GM19043 (cell line): Measurements from ENCODE around the gene RAP1GAP.

ENCODE experiments used
- ATAC-seq: cut with Tn5 transposase; IDR thresholded peaks from one replicate; pipeline ENCODE4 v1.9.1; 2021; ENCODE audit warnings: low read depth; ENCODE audit not compliant: unreplicated experiment

Gene RAP1GAP

GRCh38 chr1:21669258-21670058 lies at the start of gene RAP1GAP:
TSS of gene RAP1GAP (minus strand) at chr1:21669357. CDS start at chr1:21620032, 49,325 bp downstream.
- no peak for ATAC-seq

DNA sequence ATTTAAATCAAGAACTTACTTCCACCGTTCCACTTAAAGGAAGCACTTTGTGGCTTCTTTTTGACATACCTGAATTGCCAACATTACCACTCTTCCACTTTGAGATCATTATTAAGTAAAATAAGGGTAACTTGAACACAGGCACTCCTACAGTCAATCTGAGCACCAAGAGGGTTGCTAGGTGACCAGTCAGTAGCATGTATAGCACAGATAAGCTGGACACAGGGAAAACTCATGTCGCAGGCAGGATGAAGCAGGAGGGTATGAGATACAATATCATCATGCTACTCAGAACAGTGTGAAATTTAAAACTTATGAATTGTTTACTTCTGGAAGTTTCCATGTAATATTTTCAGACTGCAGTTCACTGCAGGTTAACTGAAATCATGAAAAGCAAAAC lies 47.0 kb upstream of the RAP1GAP start:
- no peak for ATAC-seq

GRCh38 chr1:21707891-21708290 lies 38.7 kb upstream of the RAP1GAP start:
- no peak for ATAC-seq

- no peak for ATAC-seq
Measured at GRCh38 chr1:21707086-21707840, 38.1 kb upstream of the RAP1GAP start.

GRCh38 chr1:21706151-21706835 lies 37.1 kb upstream of the RAP1GAP start:
- no peak for ATAC-seq

GRCh38 chr1:21705303-21705980 lies 36.3 kb upstream of the RAP1GAP start:
- no peak for ATAC-seq

DNA sequence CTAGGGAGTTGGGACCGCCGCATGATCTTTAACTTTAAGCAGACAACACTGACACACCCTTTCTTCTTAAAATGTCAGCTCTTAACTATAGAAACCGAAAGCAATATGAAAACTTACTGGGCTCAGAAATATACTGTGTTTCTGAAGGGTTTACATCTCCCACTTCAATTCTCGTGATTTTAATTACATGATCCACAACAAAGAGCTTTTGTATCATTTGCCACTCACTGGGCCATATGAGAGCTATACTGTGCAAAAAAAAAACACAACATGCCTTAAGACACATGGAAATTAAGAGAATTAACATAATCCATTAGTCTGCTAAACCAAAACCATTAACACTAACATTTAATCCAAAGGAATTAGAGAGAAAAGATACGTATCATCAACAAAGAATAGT lies 35.0 kb upstream of the RAP1GAP start:
- ATAC-seq: no peak

- ATAC-seq: no peak
Measured at GRCh38 chr1:21703318-21703963, 34.3 kb upstream of the RAP1GAP start.

DNA sequence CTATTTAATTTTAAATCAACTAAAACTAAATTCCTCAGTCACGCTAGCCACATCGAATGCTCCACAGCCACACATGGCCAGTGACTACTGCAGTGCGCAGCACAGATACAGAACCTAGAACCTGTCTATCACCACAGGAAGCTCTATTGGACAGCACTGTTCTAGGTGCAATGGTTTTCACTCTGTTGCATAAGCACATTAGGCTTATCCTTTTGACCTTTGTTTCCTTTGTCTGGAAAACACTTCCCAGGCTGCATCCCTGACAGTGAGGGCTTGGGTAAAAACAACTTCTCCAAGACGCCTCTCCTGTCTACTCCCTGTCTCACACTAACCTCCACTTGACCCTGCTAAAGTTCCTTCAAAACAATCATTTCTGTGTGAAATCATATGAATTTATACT lies 33.6 kb upstream of the RAP1GAP start:
- ATAC-seq: no peak

GRCh38 chr1:21701401-21701800 lies 32.2 kb upstream of the RAP1GAP start:
- no peak for ATAC-seq

- no peak for ATAC-seq
Measured at GRCh38 chr1:21700094-21700493, 30.9 kb upstream of the RAP1GAP start.

DNA sequence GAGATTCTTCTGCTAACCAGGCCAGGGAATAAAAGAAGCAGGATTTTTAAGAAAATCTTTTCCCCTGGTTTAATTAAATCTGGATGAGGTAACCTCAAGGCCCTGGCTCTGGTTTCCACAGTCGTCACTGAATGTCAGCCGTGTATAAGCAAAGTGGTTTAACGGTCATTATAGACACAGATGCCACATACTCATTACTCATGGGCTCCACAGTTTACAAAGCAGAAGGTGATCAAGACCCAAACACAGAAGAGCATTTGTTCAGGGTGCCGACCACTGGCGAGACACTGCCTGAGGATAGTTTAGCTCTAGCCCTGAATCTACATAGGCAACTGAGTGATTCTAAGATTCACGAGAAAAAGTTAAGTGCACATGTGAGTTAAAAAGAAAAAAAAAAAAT lies 27.8 kb upstream of the RAP1GAP start:
- no peak for ATAC-seq

DNA sequence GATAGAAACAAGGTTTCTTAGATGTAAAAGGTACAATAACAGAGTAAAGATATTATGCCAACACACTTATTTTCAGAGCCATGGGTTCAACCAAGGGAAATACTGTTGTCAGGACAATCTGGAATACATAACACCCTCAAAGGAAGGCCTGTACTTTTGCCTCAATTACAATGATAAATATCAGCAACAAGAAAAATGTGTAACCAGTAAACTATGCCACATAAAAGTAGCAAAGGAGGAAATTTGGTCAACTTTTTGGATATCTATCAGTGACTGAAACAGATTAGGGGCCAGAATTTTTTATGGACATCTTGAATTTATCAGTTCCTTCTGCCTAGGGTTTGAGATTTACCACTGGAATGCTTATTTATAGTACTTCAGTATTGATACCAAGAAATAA lies 24.6 kb upstream of the RAP1GAP start:
- no peak for ATAC-seq

DNA sequence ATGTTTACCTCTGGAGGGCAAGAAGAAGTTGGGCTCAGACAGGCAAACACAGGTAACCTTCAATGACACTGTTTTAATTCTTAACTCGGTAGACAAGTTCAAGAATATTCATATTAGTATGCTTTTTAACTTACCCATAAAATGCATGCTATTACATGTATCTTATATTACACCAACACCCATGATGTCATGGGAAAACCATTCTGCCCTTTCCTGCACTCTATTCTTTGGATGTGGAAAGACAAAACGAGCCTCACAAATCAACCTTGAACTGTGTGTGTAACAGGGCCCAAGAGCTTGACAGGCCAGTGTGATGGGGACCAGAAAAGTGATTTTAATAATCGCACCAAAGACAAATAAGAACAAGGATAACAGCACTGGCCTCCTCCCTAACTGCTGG lies 22.6 kb upstream of the RAP1GAP start:
- ATAC-seq: no peak

DNA sequence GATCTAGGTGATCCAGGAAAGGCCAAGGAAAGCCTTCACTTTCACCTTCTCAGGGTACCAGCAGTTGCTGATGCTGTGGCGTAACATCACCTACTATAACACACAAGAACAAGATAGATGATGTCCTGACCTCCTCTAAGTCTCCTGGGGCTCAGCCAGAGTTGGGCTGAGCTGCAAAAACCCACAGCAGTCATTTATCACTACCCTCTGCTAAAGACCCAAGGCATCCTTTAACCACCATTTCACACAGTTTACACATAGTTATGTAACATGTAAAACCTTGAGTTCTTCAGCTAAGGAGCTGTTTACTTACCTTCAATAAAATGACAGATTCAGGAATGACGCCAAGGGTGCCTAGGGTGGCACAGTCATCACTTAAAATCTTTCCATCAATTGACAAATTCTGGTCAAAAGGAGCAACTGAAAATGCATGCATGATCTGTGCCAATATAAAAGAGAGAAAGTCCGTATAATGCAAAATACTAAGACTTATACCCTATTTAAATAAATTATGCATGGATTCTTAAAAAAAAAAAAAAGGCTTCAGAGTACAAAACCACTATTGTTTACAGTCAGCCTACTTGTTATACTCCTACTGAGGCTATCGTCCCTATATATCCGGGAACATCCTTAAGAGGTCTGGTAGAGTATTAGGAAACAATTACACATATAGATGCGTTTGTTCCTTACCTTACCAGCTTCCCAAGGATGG lies 20.7 kb upstream of the RAP1GAP start:
- no peak for ATAC-seq

GRCh38 chr1:21687081-21687529 lies 17.9 kb upstream of the RAP1GAP start:
- no peak for ATAC-seq

DNA sequence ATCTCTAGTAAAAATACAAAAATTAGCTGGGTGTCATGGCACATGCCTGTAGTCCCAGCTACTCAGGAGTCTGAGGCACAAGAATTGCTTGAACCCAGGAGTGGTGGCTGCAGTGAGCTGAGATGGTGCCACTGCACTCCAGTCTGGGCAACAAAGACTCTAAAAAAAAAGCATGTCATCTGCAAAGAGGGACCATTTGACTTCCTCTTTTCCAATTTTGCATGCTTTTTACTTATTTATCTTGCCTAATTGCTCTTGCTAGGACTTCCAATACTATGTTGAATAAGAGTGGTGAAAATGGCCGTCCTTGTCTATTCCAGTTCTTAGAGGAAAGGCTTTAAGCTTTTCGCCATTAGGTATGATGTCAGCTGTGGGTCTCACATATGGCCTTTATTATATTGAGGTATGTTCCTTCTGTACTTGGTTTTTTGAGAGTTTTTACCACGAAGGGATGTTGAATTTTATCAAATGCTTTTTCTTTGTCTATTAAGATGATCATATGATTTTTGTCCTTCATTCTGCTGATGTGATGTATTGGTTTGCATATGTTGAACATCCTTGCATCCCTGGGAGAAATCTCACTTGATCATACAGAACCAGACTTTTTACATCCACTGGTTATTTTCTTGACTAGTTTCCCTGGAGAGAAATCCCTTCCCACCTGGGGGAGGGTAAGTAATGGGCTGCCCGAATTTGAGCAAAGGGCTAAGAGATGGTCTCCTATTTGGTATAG lies 17.0 kb upstream of the RAP1GAP start:
- ATAC-seq: no peak

DNA sequence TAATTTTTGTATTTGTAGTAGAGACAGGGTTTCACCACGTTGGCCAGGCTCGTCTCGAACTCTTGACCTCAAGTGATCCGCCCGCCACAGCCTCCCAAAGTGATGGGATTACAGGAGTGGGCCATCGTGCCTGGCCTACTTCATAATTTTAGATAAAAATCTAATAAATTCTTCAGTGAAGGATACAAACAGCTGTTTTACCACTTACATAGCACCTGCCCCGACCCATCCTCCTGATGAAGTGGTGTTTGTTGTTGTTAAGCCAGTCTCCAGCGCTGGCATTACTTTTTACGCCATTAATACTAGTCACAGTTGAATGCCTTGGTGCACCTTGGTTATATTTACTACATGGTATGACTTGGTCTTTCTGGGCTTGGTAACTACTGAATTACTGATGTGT lies 12.3 kb upstream of the RAP1GAP start:
- no peak for ATAC-seq

DNA sequence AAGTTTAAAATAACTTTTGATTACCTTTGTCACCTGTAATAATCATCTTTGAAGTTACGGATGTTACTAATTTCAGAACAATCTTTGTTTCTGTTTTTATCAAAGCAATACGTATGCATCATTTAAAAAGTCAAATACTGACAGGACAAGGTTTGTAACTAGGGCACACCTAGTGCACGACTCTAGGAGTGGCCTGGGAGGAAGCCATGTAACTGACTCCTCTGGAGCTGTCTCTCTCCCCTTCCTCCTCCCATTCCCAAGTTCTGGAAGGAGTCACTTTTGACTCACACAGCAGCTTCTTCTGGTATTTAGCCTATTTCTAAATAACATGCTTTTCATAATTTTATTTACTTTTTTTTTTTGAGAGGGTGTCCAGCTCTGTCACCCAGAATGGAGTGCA lies 11.8 kb upstream of the RAP1GAP start:
- ATAC-seq: no peak
